H9 (cell line): ENCODE data around the gene TPM2. TPM values are rescaled to one million over a fixed set of nuclear protein-coding genes. Genes with fewer than 3 reads are reported as not detected.

ENCODE experiments used
- DNase-seq: peaks from one replicate; pipeline ENCODE4 v3.0.0-alpha.2; 2017
- H2AFZ ChIP-seq: one replicate; pipeline ENCODE4 v1.6.1; 2013; ENCODE audit warnings: mild to moderate bottlenecking, low read length, control low read depth, moderate library complexity
- H2AK5ac ChIP-seq: 2 replicates; pipeline ENCODE4 v1.6.1; 2013; ENCODE audit warnings: low read length, control low read depth, mixed read lengths; ENCODE audit not compliant: insufficient read length
- H2BK120ac ChIP-seq: one replicate; pipeline ENCODE4 v1.6.1; 2013; ENCODE audit warnings: low read depth, mild to moderate bottlenecking, low read length, control low read depth, inconsistent platforms; ENCODE audit not compliant: poor library complexity, severe bottlenecking
- H2BK12ac ChIP-seq: 2 replicates; pipeline ENCODE4 v1.6.1; 2013; ENCODE audit warnings: low read length, control low read depth, mixed read lengths, low read depth; ENCODE audit not compliant: insufficient read length
- H2BK15ac ChIP-seq: 2 replicates; pipeline ENCODE4 v1.6.1; 2013; ENCODE audit warnings: low read depth, low read length, control low read depth
- H2BK20ac ChIP-seq: one replicate; pipeline ENCODE4 v1.6.1; 2013; ENCODE audit warnings: low read depth, mild to moderate bottlenecking, low read length, control low read depth, inconsistent platforms; ENCODE audit not compliant: poor library complexity, severe bottlenecking
- H2BK5ac ChIP-seq: 2 replicates; pipeline ENCODE4 v1.6.1; 2013; ENCODE audit warnings: low read length, control low read depth, mixed read lengths; ENCODE audit not compliant: insufficient read length
- H3K14ac ChIP-seq: 2 replicates; pipeline ENCODE4 v1.6.1; 2013; ENCODE audit warnings: low read length, control low read depth; ENCODE audit not compliant: insufficient read depth
- H3K18ac ChIP-seq: 2 replicates; pipeline ENCODE4 v1.6.1; 2013; ENCODE audit warnings: low read depth, mild to moderate bottlenecking, mixed read lengths, low read length, control low read depth; ENCODE audit not compliant: insufficient read length
- H3K23ac ChIP-seq: 2 replicates; pipeline ENCODE4 v1.6.1; 2013; ENCODE audit warnings: low read length, control low read depth, mixed read lengths, low read depth; ENCODE audit not compliant: insufficient read length
- H3K23me2 ChIP-seq: 2 replicates; pipeline ENCODE4 v1.6.1; 2013; ENCODE audit warnings: low read depth, mild to moderate bottlenecking, mixed read lengths, low read length, control low read depth; ENCODE audit not compliant: insufficient read length, poor library complexity, severe bottlenecking
- H3K27ac ChIP-seq: 2 replicates; pipeline ENCODE4 v1.5.1; 2013; ENCODE audit warnings: low read length, control low read depth, mixed read lengths, low read depth; ENCODE audit not compliant: insufficient read length
- H3K27me3 ChIP-seq: 2 replicates; pipeline ENCODE4 v1.6.1; 2013; ENCODE audit warnings: low read length, control low read depth, inconsistent platforms; ENCODE audit not compliant: insufficient read depth
- H3K4ac ChIP-seq: 2 replicates; pipeline ENCODE4 v1.6.1; 2013; ENCODE audit warnings: low read depth, mild to moderate bottlenecking, control low read depth, inconsistent platforms, low read length, moderate library complexity
- H3K4me1 ChIP-seq: 2 replicates; pipeline ENCODE4 v1.6.1; 2013; ENCODE audit warnings: low read length, control low read depth, inconsistent platforms; ENCODE audit not compliant: insufficient read depth
- H3K4me2 ChIP-seq: 2 replicates; pipeline ENCODE4 v1.6.1; 2013; ENCODE audit warnings: low read length, control low read depth, mixed read lengths; ENCODE audit not compliant: insufficient read length, insufficient read depth
- H3K56ac ChIP-seq: 2 replicates; pipeline ENCODE4 v1.6.1; 2013; ENCODE audit warnings: low read depth, mild to moderate bottlenecking, mixed read lengths, low read length, control low read depth; ENCODE audit not compliant: insufficient read length
- H3K79me1 ChIP-seq: 2 replicates; pipeline ENCODE4 v1.6.1; 2013; ENCODE audit warnings: low read depth, mild to moderate bottlenecking, moderate library complexity, low read length, control low read depth, inconsistent platforms; ENCODE audit not compliant: insufficient read depth, poor library complexity, severe bottlenecking
- H3K79me2 ChIP-seq: 2 replicates; pipeline ENCODE4 v1.6.1; 2013; ENCODE audit warnings: low read length, control low read depth, inconsistent platforms; ENCODE audit not compliant: insufficient read depth
- H3K9ac ChIP-seq: 2 replicates; pipeline ENCODE4 v1.6.1; 2013; ENCODE audit warnings: low read length, control low read depth, mixed read lengths; ENCODE audit not compliant: insufficient read length; ENCODE audit errors: extremely low read depth
- H3K9me3 ChIP-seq: one replicate; pipeline ENCODE4 v1.6.1; 2013; ENCODE audit warnings: low read depth, low read length, inconsistent platforms; ENCODE audit not compliant: control insufficient read depth
- H3T11ph ChIP-seq: one replicate; pipeline ENCODE4 v1.6.1; 2013; ENCODE audit warnings: mild to moderate bottlenecking, low read length, control low read depth, inconsistent platforms
- H4K20me1 ChIP-seq: one replicate; pipeline ENCODE4 v1.6.1; 2013; ENCODE audit not compliant: control insufficient read depth, insufficient read length, insufficient read depth
- H4K5ac ChIP-seq: 2 replicates; pipeline ENCODE4 v1.6.1; 2013; ENCODE audit warnings: low read depth, mild to moderate bottlenecking, mixed read lengths, low read length, control low read depth; ENCODE audit not compliant: insufficient read length
- H4K8ac ChIP-seq: replicated peaks from 2 replicates; pipeline ENCODE4 v1.6.1; 2013; ENCODE audit warnings: low read length, control low read depth, mixed read lengths, low read depth; ENCODE audit not compliant: insufficient read length
- H4K91ac ChIP-seq: 2 replicates; pipeline ENCODE4 v1.6.1; 2013; ENCODE audit warnings: low read depth, mild to moderate bottlenecking, moderate library complexity, mixed read lengths, low read length, control low read depth; ENCODE audit not compliant: insufficient read length
- H3K27ac Mint-ChIP-seq, 3 experiments: 2 replicates in 2 of 3; 3 replicates in 1 of 3; pipeline ENCODE4 v1.8.0; 2020 to 2021; ENCODE audit warnings: mixed read lengths in 3 of 3, mild to moderate bottlenecking in 1 of 3, moderate library complexity in 1 of 3
- H3K27me3 Mint-ChIP-seq: 2 replicates; pipeline ENCODE4 v1.8.0; 2021; ENCODE audit warnings: low read depth, mild to moderate bottlenecking, moderate library complexity, mixed read lengths
- H3K36me3 Mint-ChIP-seq, 3 experiments: 2 replicates in 2 of 3; 3 replicates in 1 of 3; pipeline ENCODE4 v1.8.0; 2020 to 2021; ENCODE audit warnings: low read depth in 3 of 3, mixed read lengths in 3 of 3; ENCODE audit not compliant: insufficient read depth in 1 of 3
- H3K4me1 Mint-ChIP-seq, 2 experiments: 2 replicates each; pipeline ENCODE4 v1.8.0; 2020; ENCODE audit warnings: mixed read lengths in 2 of 2
- H3K4me3 Mint-ChIP-seq, 2 experiments: 2 replicates in 1 of 2; 3 replicates in 1 of 2; pipeline ENCODE4 v1.8.0; 2020 to 2021; ENCODE audit warnings: mild to moderate bottlenecking in 2 of 2, mixed read lengths in 2 of 2, moderate library complexity in 1 of 2
- H3K9me3 Mint-ChIP-seq, 2 experiments: 2 replicates in 1 of 2; 3 replicates in 1 of 2; pipeline ENCODE4 v1.8.0; 2020; ENCODE audit warnings: mild to moderate bottlenecking in 2 of 2, mixed read lengths in 2 of 2, moderate library complexity in 1 of 2
- WGBS: extraction: QIAGEN DNeasy Blood & Tissue Kit; methylation state at CpG from one replicate; pipeline ENCODE4 v1.1.7; 2013; ENCODE audit warnings: missing lambda C conversion rate, low lambda C conversion rate, mixed read lengths; ENCODE audit not compliant: insufficient read length; ENCODE audit errors: extremely low coverage; 5-methylcytosine and 5-hydroxymethylcytosine counted together
- total RNA-seq: library from RNA; stranded (reverse); gene quantifications from 2 replicates; pipeline ENCODE4 v1.2.1, GENCODE V29; 2021
- TF ChIP-seq, protein P1 (sequence below): fragments of 200-600 bp; sonication (generic); conservative IDR thresholded peaks from 3 replicates; pipeline ENCODE4 v1.8.0; 2021; ENCODE audit warnings: antibody characterized with exemption, mild to moderate bottlenecking

The TPM2 gene
- total RNA-seq, 1 experiment from 2014 or later: 225 TPM

DNA sequence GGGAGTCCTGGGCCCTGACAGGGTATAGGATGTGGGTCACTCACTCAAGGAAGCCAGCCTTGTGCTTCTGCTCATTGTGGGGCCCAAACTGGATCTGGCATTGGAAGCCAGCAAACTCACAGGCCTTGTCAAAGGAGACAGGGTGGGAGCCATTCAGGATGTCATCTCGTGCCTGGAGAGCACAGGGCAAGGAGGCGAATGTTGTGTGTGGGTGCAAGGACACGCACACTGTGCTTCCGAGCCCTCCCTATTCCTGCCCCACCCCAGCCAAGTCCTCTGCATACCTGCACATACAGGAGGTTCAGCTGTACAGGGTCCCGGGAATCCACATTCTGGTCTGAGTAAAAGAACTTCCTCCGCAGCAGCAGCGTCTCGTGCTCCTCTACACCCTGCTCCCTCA, 34.2 kb upstream of the TPM2 start:
- no peaks in the 10 kb centered on the region; the same call in none of the 2 replicates for H3K79me2 ChIP-seq
- H3K18ac ChIP-seq: no peak overlapping the region
- no peak overlapping the region for H2BK120ac ChIP-seq
- no peaks in the 10 kb centered on the region for H3K79me1 ChIP-seq
- Mint-ChIP-seq H3K4me3 (no peak overlapping the region), H3K9me3 (no peaks in the 10 kb centered on the region), H3K27ac (no peak overlapping the region), H3K27me3 (no peaks in the 10 kb centered on the region), H3K36me3 (peaks cover 30 to 67% (median 54%) of the 10 kb centered on the region in 3 experiments; a peak in 6 of 7 replicates), H3K4me1 (no peaks in the 10 kb centered on the region; a peak in 2 of 4 replicates)
- no peak overlapping the region for H3K56ac ChIP-seq
- no peak overlapping the region for H2BK12ac ChIP-seq
- H4K91ac ChIP-seq: no peak overlapping the region
- no CpG with 5 or more reads among the region's 8 CpGs for WGBS
- no peak for DNase-seq
- H3T11ph ChIP-seq: no peak overlapping the region
- H3K9me3 ChIP-seq: no peaks in the 10 kb centered on the region
- H3K9ac ChIP-seq: no peak overlapping the region
- H2BK15ac ChIP-seq: no peak overlapping the region
- H3K14ac ChIP-seq: no peak overlapping the region
- H3K4ac ChIP-seq: no peak overlapping the region
- no peak overlapping the region for H3K27ac ChIP-seq
- no peak overlapping the region for H4K8ac ChIP-seq
- TF ChIP-seq, protein P1, sequence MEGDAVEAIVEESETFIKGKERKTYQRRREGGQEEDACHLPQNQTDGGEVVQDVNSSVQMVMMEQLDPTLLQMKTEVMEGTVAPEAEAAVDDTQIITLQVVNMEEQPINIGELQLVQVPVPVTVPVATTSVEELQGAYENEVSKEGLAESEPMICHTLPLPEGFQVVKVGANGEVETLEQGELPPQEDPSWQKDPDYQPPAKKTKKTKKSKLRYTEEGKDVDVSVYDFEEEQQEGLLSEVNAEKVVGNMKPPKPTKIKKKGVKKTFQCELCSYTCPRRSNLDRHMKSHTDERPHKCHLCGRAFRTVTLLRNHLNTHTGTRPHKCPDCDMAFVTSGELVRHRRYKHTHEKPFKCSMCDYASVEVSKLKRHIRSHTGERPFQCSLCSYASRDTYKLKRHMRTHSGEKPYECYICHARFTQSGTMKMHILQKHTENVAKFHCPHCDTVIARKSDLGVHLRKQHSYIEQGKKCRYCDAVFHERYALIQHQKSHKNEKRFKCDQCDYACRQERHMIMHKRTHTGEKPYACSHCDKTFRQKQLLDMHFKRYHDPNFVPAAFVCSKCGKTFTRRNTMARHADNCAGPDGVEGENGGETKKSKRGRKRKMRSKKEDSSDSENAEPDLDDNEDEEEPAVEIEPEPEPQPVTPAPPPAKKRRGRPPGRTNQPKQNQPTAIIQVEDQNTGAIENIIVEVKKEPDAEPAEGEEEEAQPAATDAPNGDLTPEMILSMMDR: no peak
- H2AK5ac ChIP-seq: no peak overlapping the region
- no peak overlapping the region for H4K5ac ChIP-seq
- no peaks in the 10 kb centered on the region for H4K20me1 ChIP-seq
- H3K4me1 ChIP-seq: peaks cover 14% of the 10 kb centered on the region; the same call in 1 of the 2 replicates
- no peak overlapping the region for H3K23ac ChIP-seq
- H2BK20ac ChIP-seq: no peak overlapping the region
- H3K4me2 ChIP-seq: no peak overlapping the region
- H2BK5ac ChIP-seq: no peak overlapping the region
- no peak overlapping the region for H2AFZ ChIP-seq
- H3K27me3 ChIP-seq: no peaks in the 10 kb centered on the region
- no peaks in the 10 kb centered on the region for H3K23me2 ChIP-seq
